ENCODE data around the gene MCM9. TPM values are rescaled to one million over a fixed set of nuclear protein-coding genes. Genes with fewer than 3 reads are reported as not detected.

MCM9 gene
- total and polyA plus RNA-seq, 2 of the 4 experiments (the other 2 are of a cell fraction): 3.5 to 7.2 TPM

DNA sequence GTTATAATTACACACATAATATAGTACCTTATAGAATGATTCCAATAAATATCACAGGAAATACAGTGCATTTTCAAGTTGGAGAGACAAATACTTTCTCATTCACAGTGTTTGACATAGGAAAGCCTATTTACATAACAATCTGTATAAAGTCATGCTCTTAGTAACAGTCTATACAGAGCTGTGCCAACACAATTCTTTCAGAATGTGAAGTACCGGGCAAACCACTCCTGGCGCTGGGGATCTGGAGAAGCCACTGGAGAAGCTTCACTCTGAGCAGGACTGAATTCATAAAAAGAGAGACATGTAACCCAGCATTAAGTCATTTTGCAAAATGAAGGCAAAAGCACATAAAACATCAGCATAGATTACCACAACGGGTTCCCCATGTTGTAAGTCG lies 24.9 kb upstream of the MCM9 start:
- Histone ChIP-seq H3K4ac (ENCODE audit: low read depth, low read length) (no peak overlapping the region), H2BK120ac (ENCODE audit: low read depth, low read length) (no peak overlapping the region), H3K79me1 (ENCODE audit: low read depth in 1 of 2, low read length in 2 of 2) (no peaks in the 10 kb centered on the region), H2AK9ac (replicated peaks; ENCODE audit: low read depth, low read length, poor library complexity) (no peak overlapping the region), H3K4me3 (ENCODE audit: insufficient read depth, low read depth, low read length) (no peak overlapping the region), H4K20me1 (ENCODE audit: insufficient read depth, low read length) (no peaks in the 10 kb centered on the region), H2AK5ac (ENCODE audit: low read depth, low read length) (no peak overlapping the region), H3K9ac (ENCODE audit: low read depth, low read length) (no peak overlapping the region), H2BK20ac (ENCODE audit: low read depth, low read length) (no peak overlapping the region), H3K56ac (ENCODE audit: extremely low read depth, insufficient read depth, low read length) (no peak overlapping the region), H3K14ac (replicated peaks; ENCODE audit: low read depth, low read length) (no peak overlapping the region), H3K36me3 (ENCODE audit: control insufficient read depth, insufficient read depth, low read length) (no peaks in the 10 kb centered on the region), H3K9me1 (ENCODE audit: insufficient read depth, low read length) (no peaks in the 10 kb centered on the region), H4K5ac (ENCODE audit: low read depth, low read length) (no peak overlapping the region), H4K8ac (ENCODE audit: low read depth in 2 of 2, low read length in 2 of 2) (no peak overlapping the region), H3K4me1 (ENCODE audit: control insufficient read depth, insufficient read depth, low read length) (no peaks in the 10 kb centered on the region), H3K18ac (ENCODE audit: low read depth, low read length) (no peak overlapping the region), H3K27me3 (ENCODE audit: control insufficient read depth, insufficient read depth, low read length) (peaks cover 2% of the 10 kb centered on the region), H2BK15ac (ENCODE audit: low read depth, low read length) (no peak overlapping the region), H2BK5ac (ENCODE audit: low read depth, low read length, poor library complexity, severe bottlenecking) (no peak overlapping the region), H3K4me2 (ENCODE audit: low read depth, low read length) (no peak overlapping the region), H4K91ac (ENCODE audit: insufficient read depth, low read depth, low read length) (no peak overlapping the region), H2AFZ (replicated peaks; ENCODE audit: low read length, poor library complexity) (no peak overlapping the region), H3K23ac (ENCODE audit: low read depth, low read length) (no peak overlapping the region), H3K9me3 (ENCODE audit: control insufficient read depth, insufficient read depth, low read length) (no peaks in the 10 kb centered on the region), H3K27ac (ENCODE audit: insufficient read depth, low read length) (no peak overlapping the region)
- ATAC-seq (ENCODE audit: low read depth): no peak
- dilution Hi-C loops (cut with HindIII; ENCODE audit: low sequenced_read_pairs, unreplicated experiment): no loop called here
- CTCF ChIA-PET: no interaction called here
- TF ChIP-seq FOS (IDR thresholded peaks at IDR 0.05; ENCODE audit: low read depth, low read length) (no peak), SMC3 (IDR thresholded peaks at IDR 0.05; ENCODE audit: low read depth, low read length) (no peak), RAD21 (IDR thresholded peaks at IDR 0.05; ENCODE audit: low read length) (no peak), USF2 (IDR thresholded peaks at IDR 0.05; ENCODE audit: low read depth, low read length) (no peak), RFX5 (IDR thresholded peaks at IDR 0.05; ENCODE audit: low read depth, low read length) (no peak), CHD1 (IDR thresholded peaks at IDR 0.05; ENCODE audit: low read depth, low read length) (no peak), BHLHE40 (IDR thresholded peaks at IDR 0.05; ENCODE audit: low read depth, low read length) (no peak), MXI1 (IDR thresholded peaks at IDR 0.05; ENCODE audit: borderline replicate concordance, low read depth, low read length) (no peak), POLR2A (IDR thresholded peaks at IDR 0.05; ENCODE audit: low read depth, low read length) (no peak), MAFK (IDR thresholded peaks at IDR 0.05; ENCODE audit: low read depth, low read length) (no peak), ELK1 (IDR thresholded peaks at IDR 0.05; ENCODE audit: borderline replicate concordance, low read depth, low read length) (no peak), MAZ (IDR thresholded peaks at IDR 0.05; ENCODE audit: borderline replicate concordance, low read depth, low read length) (no peak)
- TF ChIP-seq, protein P1, sequence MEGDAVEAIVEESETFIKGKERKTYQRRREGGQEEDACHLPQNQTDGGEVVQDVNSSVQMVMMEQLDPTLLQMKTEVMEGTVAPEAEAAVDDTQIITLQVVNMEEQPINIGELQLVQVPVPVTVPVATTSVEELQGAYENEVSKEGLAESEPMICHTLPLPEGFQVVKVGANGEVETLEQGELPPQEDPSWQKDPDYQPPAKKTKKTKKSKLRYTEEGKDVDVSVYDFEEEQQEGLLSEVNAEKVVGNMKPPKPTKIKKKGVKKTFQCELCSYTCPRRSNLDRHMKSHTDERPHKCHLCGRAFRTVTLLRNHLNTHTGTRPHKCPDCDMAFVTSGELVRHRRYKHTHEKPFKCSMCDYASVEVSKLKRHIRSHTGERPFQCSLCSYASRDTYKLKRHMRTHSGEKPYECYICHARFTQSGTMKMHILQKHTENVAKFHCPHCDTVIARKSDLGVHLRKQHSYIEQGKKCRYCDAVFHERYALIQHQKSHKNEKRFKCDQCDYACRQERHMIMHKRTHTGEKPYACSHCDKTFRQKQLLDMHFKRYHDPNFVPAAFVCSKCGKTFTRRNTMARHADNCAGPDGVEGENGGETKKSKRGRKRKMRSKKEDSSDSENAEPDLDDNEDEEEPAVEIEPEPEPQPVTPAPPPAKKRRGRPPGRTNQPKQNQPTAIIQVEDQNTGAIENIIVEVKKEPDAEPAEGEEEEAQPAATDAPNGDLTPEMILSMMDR (conservative IDR thresholded peaks at IDR 0.05; ENCODE audit: low read depth, low read length): no peak
- WGBS, 2 experiments (ENCODE audit: extremely low coverage in 2 of 2, insufficient read length in 1 of 2): no CpG with 5 or more reads among the region's 4 CpGs
- no peak for DNase-seq
- intact Hi-C loops (cut with micrococcal nuclease): loop anchor here (5.0 kb wide), 1 partner anchor 678 kb away; no protein-coding TSS in a partner anchor
- no TSS peak for BruUV-seq (replicated peaks)
- in situ Hi-C loops (cut with MboI; ENCODE audit: low sequenced_read_pairs): no loop called here
- POLR2A ChIA-PET (ENCODE audit: unreplicated experiment): interaction anchor here (0.5 kb wide), 1 partner anchor 88 kb away, joined by 3 read pairs; no protein-coding TSS in a partner anchor

Measured in IMR-90 (cell line).